SK-N-SH (cell line): ENCODE data around the gene C6orf141. TPM values are rescaled to one million over a fixed set of nuclear protein-coding genes. Genes with fewer than 3 reads are reported as not detected.

Experiments
- CTCF ChIA-PET: fragments of 300-600, 350-600 bp; formaldehyde crosslinking; extraction: SDS; loops from one replicate; lab custom pipeline; 2021; lab: Yijun Ruan, JAX
- POLR2A ChIA-PET: fragments of 350-600 bp; sonication (Branson Sonifier 250); formaldehyde crosslinking; extraction: SDS; loops from one replicate; lab custom pipeline; 2020; ENCODE audit warnings: antibody characterized with exemption, inconsistent platforms; lab: Yijun Ruan, JAX
- DNase-seq: peaks from one replicate; pipeline ENCODE4 v3.0.0; 2012
- H2AFZ ChIP-seq: fragments of 200-600 bp; sonication (generic); 2 replicates; pipeline ENCODE4 v1.8.1; 2016; ENCODE audit warnings: antibody characterized with exemption, mild to moderate bottlenecking, low read depth
- H3F3A ChIP-seq: fragments of 200-600 bp; sonication (generic); replicated peaks from 2 replicates; pipeline ENCODE3; 2016; ENCODE audit warnings: antibody characterized with exemption, mild to moderate bottlenecking; ENCODE audit not compliant: insufficient read depth
- H3K27ac ChIP-seq, 2 experiments: fragments of 200-500 bp in 1 of 2; fragments of 200-600 bp in 1 of 2; sonication (Bioruptor generic) in 1 of 2; sonication (generic), shearing (Covaris generic) in 1 of 2; 2 replicates each; pipeline versions ENCODE4 v1.5.1 to v1.6.1; 2014 to 2016; ENCODE audit warnings: low read depth in 2 of 2, inconsistent platforms in 1 of 2, low read length in 1 of 2, mild to moderate bottlenecking in 1 of 2, mixed read lengths in 1 of 2
- H3K27me3 ChIP-seq: fragments of 200-600 bp; sonication (generic), shearing (Covaris generic); 2 replicates; pipeline ENCODE4 v1.6.1; 2016; ENCODE audit warnings: mixed run types; ENCODE audit not compliant: insufficient read depth
- H3K36me3 ChIP-seq, 2 experiments: fragments of 200-500 bp in 1 of 2; fragments of 200-600 bp in 1 of 2; sonication (Bioruptor generic) in 1 of 2; sonication (generic) in 1 of 2; replicated peaks in 1 of 2; 2 replicates each; pipeline versions ENCODE3 to v1.5.1; 2014 to 2016; ENCODE audit warnings: low read length in 1 of 2, mild to moderate bottlenecking in 1 of 2; ENCODE audit not compliant: insufficient read depth in 2 of 2, control insufficient read depth in 1 of 2
- H3K4me1 ChIP-seq, 2 experiments: fragments of 200-500 bp in 1 of 2; fragments of 200-600 bp in 1 of 2; sonication (Bioruptor generic) in 1 of 2; sonication (generic), shearing (Covaris generic) in 1 of 2; 2 replicates each; pipeline versions ENCODE4 v1.5.1 to v1.6.1; 2014 to 2016; ENCODE audit warnings: low read depth in 1 of 2, low read length in 1 of 2, mixed run types in 1 of 2; ENCODE audit not compliant: insufficient read depth in 2 of 2, control insufficient read depth in 1 of 2
- H3K4me2 ChIP-seq: fragments of 200-600 bp; sonication (generic), shearing (Covaris generic); 2 replicates; pipeline ENCODE4 v1.6.1; 2017; ENCODE audit warnings: mixed run types
- H3K4me3 ChIP-seq, 2 experiments: fragments of 200-500 bp in 1 of 2; fragments of 200-600 bp in 1 of 2; sonication (Bioruptor generic) in 1 of 2; sonication (generic), shearing (Covaris generic) in 1 of 2; 2 replicates each; pipeline versions ENCODE4 v1.5.1 to v1.8.1; 2014 to 2016; ENCODE audit warnings: low read depth in 2 of 2, inconsistent platforms in 1 of 2, low read length in 1 of 2, mild to moderate bottlenecking in 1 of 2, mixed read lengths in 1 of 2, moderate library complexity in 1 of 2
- H3K79me2 ChIP-seq: fragments of 200-600 bp; sonication (generic); 2 replicates; pipeline ENCODE4 v1.8.1; 2017; ENCODE audit warnings: mild to moderate bottlenecking; ENCODE audit not compliant: insufficient read depth
- H3K9ac ChIP-seq: fragments of 200-600 bp; sonication (generic); 2 replicates; pipeline ENCODE4 v1.6.1; 2017; ENCODE audit warnings: mixed run types
- H3K9me2 ChIP-seq: fragments of 200-600 bp; sonication (generic); 2 replicates; pipeline ENCODE4 v1.6.1; 2017; ENCODE audit warnings: mixed run types
- H3K9me3 ChIP-seq: fragments of 200-600 bp; sonication (generic); 2 replicates; pipeline ENCODE4 v1.6.1; 2017; ENCODE audit warnings: mixed run types, mild to moderate bottlenecking, moderate library complexity
- H4K20me1 ChIP-seq: fragments of 200-600 bp; sonication (generic); 2 replicates; pipeline ENCODE4 v1.6.1; 2017; ENCODE audit warnings: mild to moderate bottlenecking, mixed run types; ENCODE audit not compliant: insufficient read depth
- ELF1 ChIP-seq: IDR thresholded peaks from 2 replicates; pipeline ENCODE4 v1.4.0; 2012
- FOSL2 ChIP-seq: IDR thresholded peaks from 2 replicates; pipeline ENCODE4 v1.4.0; 2012; ENCODE audit warnings: low read depth, mild to moderate bottlenecking, moderate library complexity, borderline replicate concordance
- FOXM1 ChIP-seq: IDR thresholded peaks from 2 replicates; pipeline ENCODE4 v1.4.0; 2012; ENCODE audit warnings: low read depth, mild to moderate bottlenecking
- GABPA ChIP-seq: IDR thresholded peaks from 2 replicates; pipeline ENCODE4 v1.4.0; 2012; ENCODE audit warnings: low read depth, mild to moderate bottlenecking
- GATA2 ChIP-seq: sonication (generic); formaldehyde crosslinking; IDR thresholded peaks from 2 replicates; pipeline ENCODE4 v1.5.0; 2020; ENCODE audit warnings: mild to moderate bottlenecking, missing genetic modification reagents
- IRF3 ChIP-seq: fragments of 150-350 bp; IDR thresholded peaks from 2 replicates; pipeline ENCODE4 v1.6.1; 2016; ENCODE audit warnings: mild to moderate bottlenecking, low read depth, low read length
- JUND ChIP-seq: IDR thresholded peaks from 2 replicates; pipeline ENCODE4 v1.4.0; 2012
- MEF2A ChIP-seq: IDR thresholded peaks from 2 replicates; pipeline ENCODE4 v1.4.0; 2012; ENCODE audit warnings: low read depth, borderline replicate concordance
- MXI1 ChIP-seq: IDR thresholded peaks from 2 replicates; pipeline ENCODE4 v1.6.1; 2012; ENCODE audit warnings: mild to moderate bottlenecking, low read depth, low read length, improper control_type of control experiment
- NRF1 ChIP-seq: IDR thresholded peaks from 2 replicates; pipeline ENCODE4 v1.6.1; 2012; ENCODE audit warnings: low read depth, mild to moderate bottlenecking, low read length
- POLR2AphosphoS5 ChIP-seq: IDR thresholded peaks from 2 replicates; pipeline ENCODE4 v1.6.1; 2012; ENCODE audit warnings: low read depth, low read length
- REST ChIP-seq: IDR thresholded peaks from 2 replicates; pipeline ENCODE4 v1.6.1; 2012; ENCODE audit warnings: mild to moderate bottlenecking, low read depth, low read length, moderate library complexity
- RFX5 ChIP-seq: IDR thresholded peaks from 2 replicates; pipeline ENCODE4 v1.6.1; 2012; ENCODE audit warnings: mild to moderate bottlenecking, improper control_type of control experiment, low read length
- SIN3A ChIP-seq: IDR thresholded peaks from 2 replicates; pipeline ENCODE4 v1.6.1; 2012; ENCODE audit warnings: low read depth, mild to moderate bottlenecking, low read length, moderate library complexity, borderline replicate concordance
- TCF12 ChIP-seq: IDR thresholded peaks from 2 replicates; pipeline ENCODE4 v1.4.0; 2012
- TEAD4 ChIP-seq: IDR thresholded peaks from 2 replicates; pipeline ENCODE4 v1.4.0; 2012; ENCODE audit warnings: mild to moderate bottlenecking, borderline replicate concordance; ENCODE audit not compliant: insufficient read depth
- USF2 ChIP-seq: fragments of 150-350 bp; IDR thresholded peaks from 2 replicates; pipeline ENCODE4 v1.6.1; 2017; ENCODE audit warnings: antibody characterized with exemption, low read length, low read depth, borderline replicate concordance
- YY1 ChIP-seq: IDR thresholded peaks from 2 replicates; pipeline ENCODE4 v1.4.0; 2012; ENCODE audit warnings: low read depth, mild to moderate bottlenecking
- ZBTB33 ChIP-seq: IDR thresholded peaks from 2 replicates; pipeline ENCODE4 v1.4.0; 2012; ENCODE audit warnings: low read depth, borderline replicate concordance
- WGBS: methylation state at CpG from one replicate; pipeline ENCODE4 v1.1.6; 2017; ENCODE audit warnings: low lambda C conversion rate; 5-methylcytosine and 5-hydroxymethylcytosine counted together
- polyA plus RNA-seq, 3 experiments: library from polyadenylated mRNA; depleted of rRNA; stranded (reverse); fragments of >200 nt; gene quantifications; 2 replicates each; pipeline ENCODE4 v1.2.3, GENCODE V29; 2012

C6orf141 gene
- polyA plus RNA-seq, 1 of the 3 experiments (the other 2 are of a cell fraction): not detected

- no peak overlapping the region for H3K27ac ChIP-seq
- H3K9me2 ChIP-seq: no peaks in the 10 kb centered on the region
- ChIA-PET CTCF (no interaction called here), POLR2A (no interaction called here)
- no peaks in the 10 kb centered on the region for H3K9me3 ChIP-seq
- H3K27me3 ChIP-seq: no peaks in the 10 kb centered on the region; the same call in 1 of the 2 replicates
- DNase-seq: no peak
- H3F3A ChIP-seq: no peaks in the 10 kb centered on the region
- H3K9ac ChIP-seq: no peak overlapping the region
- no peaks in the 10 kb centered on the region for H3K79me2 ChIP-seq
- H4K20me1 ChIP-seq: no peaks in the 10 kb centered on the region
- no peak overlapping the region for H3K4me3 ChIP-seq
- no peak for TF ChIP-seq YY1
- TF ChIP-seq GATA2: no peak
- TF ChIP-seq TEAD4: no peak
- no peak for TF ChIP-seq FOXM1
- TF ChIP-seq POLR2AphosphoS5: no peak
- TF ChIP-seq FOSL2: no peak
- TF ChIP-seq GABPA: no peak
- TF ChIP-seq MEF2A: no peak
- no peak for TF ChIP-seq IRF3
- TF ChIP-seq SIN3A: no peak
- TF ChIP-seq JUND: no peak
- TF ChIP-seq, all 33 proteins: peak for 0
- H2AFZ ChIP-seq: no peak overlapping the region
- no peaks in the 10 kb centered on the region for H3K36me3 ChIP-seq
- H3K4me1 ChIP-seq: no peaks in the 10 kb centered on the region; a peak in 1 of 4 replicates
- H3K4me2 ChIP-seq: no peak overlapping the region
Observed at GRCh38 chr6:49558238-49558637, 7.8 kb downstream of the C6orf141 start.

- H3K27ac ChIP-seq: no peak overlapping the region
- ChIA-PET CTCF (no interaction called here), POLR2A (interaction anchor here (0.7 kb wide), 1 partner anchor 11 kb away, joined by 3 read pairs; no protein-coding TSS in a partner anchor)
- H3K4me1 ChIP-seq: no peaks in the 10 kb centered on the region
- H3K9me3 ChIP-seq: no peaks in the 10 kb centered on the region
- WGBS: 10% methylated on average over 5 of the region's 5 CpGs
- no peaks in the 10 kb centered on the region; the same call in 1 of the 2 replicates for H3K27me3 ChIP-seq
- no peaks in the 10 kb centered on the region for H4K20me1 ChIP-seq
- no peak overlapping the region for H3K4me2 ChIP-seq
- H2AFZ ChIP-seq: no peak overlapping the region
- no peaks in the 10 kb centered on the region for H3F3A ChIP-seq
- no peak overlapping the region for H3K4me3 ChIP-seq
- no peaks in the 10 kb centered on the region for H3K36me3 ChIP-seq
- H3K9me2 ChIP-seq: no peaks in the 10 kb centered on the region
- no peak for DNase-seq
- H3K79me2 ChIP-seq: no peaks in the 10 kb centered on the region
- H3K9ac ChIP-seq: no peak overlapping the region
- TF ChIP-seq ZBTB33 (no peak), NRF1 (no peak), TCF12 (no peak), ELF1 (no peak), FOSL2 (no peak), MXI1 (no peak), REST (no peak), SIN3A (no peak), RFX5 (no peak), USF2 (no peak), GABPA (no peak)
Observed at GRCh38 chr6:49563006-49563886, 12.8 kb downstream of the C6orf141 start.
